GM12878 (cell line): ENCODE results near the gene TMEM98. TPM values are rescaled to one million over a fixed set of nuclear protein-coding genes. Genes with fewer than 3 reads are reported as not detected.

ENCODE experiments used
- ATAC-seq: fragments of 200-7000 bp; cut with Tn5 transposase; 3 replicates; pipeline ENCODE4 v1.9.1; 2020; ENCODE audit warnings: mild to moderate bottlenecking, moderate library complexity
- BruUV-seq: library from RNA; stranded (reverse); fragments of 400-500 nt; replicated peaks from 2 replicates; lab custom pipeline; 2021; lab: Mats Ljungman, UMichigan
- CTCF ChIA-PET: fragments of 300-600 bp; sonication (Branson Sonifier 250); formaldehyde crosslinking; extraction: SDS; loops from one replicate; lab custom pipeline; 2021; ENCODE audit warnings: inconsistent platforms; lab: Yijun Ruan, JAX
- POLR2A ChIA-PET: fragments of 350-600 bp; formaldehyde crosslinking; extraction: SDS; loops from one replicate; lab custom pipeline; 2021; ENCODE audit warnings: inconsistent platforms; lab: Charles Lee
- RAD21 ChIA-PET: fragments of 300-600 bp; sonication (Branson Sonifier 250); formaldehyde crosslinking; loops from one replicate; lab custom pipeline; 2023; ENCODE audit warnings: antibody characterized with exemption; ENCODE audit not compliant: unreplicated experiment; lab: Charles Lee
- SMC1A ChIA-PET: fragments of 300-600 bp; sonication (Branson Sonifier 250); formaldehyde crosslinking; loops from one replicate; lab custom pipeline; 2023; ENCODE audit not compliant: unreplicated experiment, uncharacterized antibody; lab: Charles Lee
- DNase-seq: peaks from one replicate; pipeline ENCODE4 v3.0.0-alpha.2; 2011; ENCODE audit warnings: low read depth, low spot score
- FAIRE-seq: peaks from 3 replicates; lab custom pipeline; 2011; peaks lifted over from hg19 to GRCh38; lab: Jason Lieb, UNC
- H2AFZ ChIP-seq: 2 replicates; pipeline ENCODE4 v1.6.0; 2011; ENCODE audit warnings: low read depth, low read length, control low read depth; ENCODE audit not compliant: control insufficient read depth
- H3K27ac ChIP-seq: 2 replicates; pipeline ENCODE4 v1.5.1; 2011; ENCODE audit warnings: control low read depth; ENCODE audit not compliant: control insufficient read depth, insufficient read depth
- H3K27me3 ChIP-seq, 2 experiments: replicated peaks in 1 of 2; 2 replicates each; pipeline versions ENCODE4 v1.6.0 to v1.6.1; 2011; ENCODE audit warnings: low read length in 1 of 2; ENCODE audit not compliant: control insufficient read depth in 2 of 2, insufficient read depth in 2 of 2
- H3K36me3 ChIP-seq, 2 experiments: 2 replicates each; pipeline ENCODE4 v1.5.1; 2011; ENCODE audit warnings: low read length in 1 of 2; ENCODE audit not compliant: control insufficient read depth in 2 of 2, insufficient read depth in 2 of 2
- H3K4me1 ChIP-seq: 2 replicates; pipeline ENCODE4 v1.6.1; 2011; ENCODE audit warnings: mild to moderate bottlenecking, low read length, moderate library complexity, mixed read lengths; ENCODE audit not compliant: control insufficient read depth, insufficient read depth
- H3K4me2 ChIP-seq: 2 replicates; pipeline ENCODE4 v1.6.0; 2011; ENCODE audit warnings: control low read depth; ENCODE audit not compliant: control insufficient read depth, insufficient read depth
- H3K4me3 ChIP-seq: fragments of 200-600 bp; sonication (generic); 2 replicates; pipeline ENCODE4 v1.5.1; 2016
- H3K79me2 ChIP-seq: 2 replicates; pipeline ENCODE4 v1.6.0; 2011; ENCODE audit warnings: low read length; ENCODE audit not compliant: control insufficient read depth, insufficient read depth
- H3K9ac ChIP-seq: 2 replicates; pipeline ENCODE4 v1.8.0; 2011; ENCODE audit warnings: low read length, control low read depth, mixed read lengths; ENCODE audit not compliant: control insufficient read depth, insufficient read depth
- H3K9me3 ChIP-seq: replicated peaks from 3 replicates; pipeline ENCODE4 v1.5.1; 2011; ENCODE audit warnings: mild to moderate bottlenecking, low read length; ENCODE audit not compliant: control insufficient read depth, insufficient read depth
- H4K20me1 ChIP-seq: 2 replicates; pipeline ENCODE4 v1.6.0; 2011; ENCODE audit not compliant: control insufficient read depth, insufficient read depth
- JUND ChIP-seq: IDR thresholded peaks from 2 replicates; pipeline ENCODE4 v1.6.1; 2012; ENCODE audit warnings: low read depth, mild to moderate bottlenecking, low read length, improper control_type of control experiment, moderate library complexity
- MAX ChIP-seq: IDR thresholded peaks from 2 replicates; pipeline ENCODE4 v1.6.1; 2012; ENCODE audit warnings: low read depth, low read length, improper control_type of control experiment
- NR2C2 ChIP-seq: IDR thresholded peaks from 2 replicates; pipeline ENCODE4 v1.6.1; 2011; ENCODE audit warnings: borderline replicate concordance, low read depth; ENCODE audit not compliant: control insufficient read depth, insufficient read length
- PBX3 ChIP-seq: IDR thresholded peaks from 2 replicates; pipeline ENCODE4 v1.6.1; 2011; ENCODE audit warnings: mild to moderate bottlenecking, low read depth, low read length, moderate library complexity; ENCODE audit not compliant: insufficient replicate concordance
- RELB ChIP-seq: fragments of 450-650 bp; IDR thresholded peaks from 2 replicates; pipeline ENCODE4 v1.6.1; 2017; ENCODE audit warnings: low read depth, mild to moderate bottlenecking, moderate library complexity
- USF1 ChIP-seq: IDR thresholded peaks from 2 replicates; pipeline ENCODE4 v1.6.1; 2011; ENCODE audit warnings: borderline replicate concordance, low read depth, mild to moderate bottlenecking, moderate library complexity, mixed read lengths, low read length; ENCODE audit not compliant: insufficient read depth; ENCODE audit errors: extremely low read length
- ZBTB11 ChIP-seq: fragments of 450-650 bp; formaldehyde crosslinking; IDR thresholded peaks from 2 replicates; pipeline ENCODE4 v1.5.0; 2022; ENCODE audit warnings: mild to moderate bottlenecking, missing genetic modification characterization
- WGBS: methylation state at CpG from one replicate; pipeline ENCODE4 v1.1.6; 2016; ENCODE audit warnings: low lambda C conversion rate; ENCODE audit not compliant: insufficient replicate concordance, insufficient coverage; ENCODE audit errors: missing lambda C conversion rate; 5-methylcytosine and 5-hydroxymethylcytosine counted together
- in situ Hi-C: fragments of 300-500 bp; cut with MboI; formaldehyde crosslinking; loops from 9 replicates; pipeline ENCODE4 v1.14.3; 2018; ENCODE audit warnings: mixed read lengths
- intact Hi-C: fragments of 100-400 bp; cut with micrococcal nuclease; formaldehyde crosslinking; loops from one replicate; pipeline ENCODE4 v1.14.2; 2022; ENCODE audit not compliant: unreplicated experiment
- polyA plus RNA-seq, 11 experiments: library from polyadenylated mRNA; depleted of rRNA in 4 of 11; unstranded in 6 of 11; stranded (reverse) in 5 of 11; fragments of >200 nt; fragmentation: Nextera tagmentation in 4 of 11; fragmentation: Illumina TruSeq in 1 of 11; extraction: Ambion mirVana in 4 of 11; extraction: Trizol in 1 of 11; gene quantifications; 1 replicate in 1 of 11; 2 replicates in 10 of 11; pipeline versions ENCODE4 v1.2.1 to v1.2.3, GENCODE V29; 2011 to 2016; ENCODE audit warnings: inconsistent platforms in 2 of 11, missing spikeins in 2 of 11, low read depth in 1 of 11
- total RNA-seq, 4 experiments: library from RNA; depleted of rRNA in 3 of 4; stranded (reverse); fragments of >200 nt in 3 of 4; fragmentation: Illumina TruSeq in 1 of 4; extraction: Trizol in 1 of 4; gene quantifications; 2 replicates each; pipeline versions ENCODE4 v1.2.1 to v1.2.3, GENCODE V29; 2013 to 2021

TMEM98 gene
- total and polyA plus RNA-seq, 10 of the 15 experiments (the other 5 are each of a cell fraction or from before 2014, with no cell fraction given): 0.04 to 0.73 (median 0.13) TPM; not detected in 3

- RAD21 ChIA-PET: interaction anchor here (1.1 to 2.4 kb wide), 2 partner anchors 40 to 134 kb away, joined by 3 to 16 read pairs; partner anchors contain the start of gene MYO1D
- no peak overlapping the region for H3K27ac ChIP-seq
- H3K36me3 ChIP-seq: no peaks in the 10 kb centered on the region
- POLR2A ChIA-PET: interaction anchor here (1.2 kb wide), 1 partner anchor 45 kb away, joined by 3 read pairs; no protein-coding TSS in a partner anchor
- no peak overlapping the region for H2AFZ ChIP-seq
- H3K27me3 ChIP-seq: no peaks in the 10 kb centered on the region
- no peak overlapping the region for H3K9ac ChIP-seq
- no peak overlapping the region for H3K4me2 ChIP-seq
- no peak for FAIRE-seq
- CTCF ChIA-PET: interaction anchor here (1.2 to 12.1 kb wide), 6 partner anchors 13 to 136 kb away, joined by 3 to 206 read pairs (median 14); partner anchors contain the start of gene MYO1D
- intact Hi-C loops: no loop called here
- H3K79me2 ChIP-seq: no peaks in the 10 kb centered on the region
- in situ Hi-C loops: loop anchor here (10.0 to 25.0 kb wide), 2 partner anchors 132 to 455 kb away; no protein-coding TSS in a partner anchor
- DNase-seq: no peak
- no peak for TF ChIP-seq ZBTB11 (CRISPR knock-in tag)
- TF ChIP-seq, all 136 proteins: peak for 0
- ATAC-seq: peak; percentile 78
- Histone ChIP-seq H3K4me1 (no peaks in the 10 kb centered on the region), H4K20me1 (no peaks in the 10 kb centered on the region), H3K4me3 (no peak overlapping the region), H3K9me3 (no peaks in the 10 kb centered on the region; the same call in 2 of the 3 replicates)
- SMC1A ChIA-PET: interaction anchor here (1.1 to 13.9 kb wide), 3 partner anchors 22 to 135 kb away, joined by 3 to 137 read pairs (median 4); partner anchors contain the start of gene MYO1D
- no TSS peak for BruUV-seq
These were observed 10.9 kb upstream of the TMEM98 start for GRCh38 chr17:32917081-32917480.

GRCh38 chr17:32917842-32918241 lies 10.1 kb upstream of the TMEM98 start:
- Histone ChIP-seq H3K4me2 (no peak overlapping the region), H3K27ac (no peak overlapping the region), H3K79me2 (no peaks in the 10 kb centered on the region), H3K9ac (no peak overlapping the region), H3K4me3 (no peak overlapping the region), H3K4me1 (no peaks in the 10 kb centered on the region), H3K36me3 (no peaks in the 10 kb centered on the region), H3K27me3 (no peaks in the 10 kb centered on the region), H2AFZ (no peak overlapping the region), H4K20me1 (no peaks in the 10 kb centered on the region), H3K9me3 (no peaks in the 10 kb centered on the region; the same call in 2 of the 3 replicates)
- FAIRE-seq: no peak
- BruUV-seq: no TSS peak
- no peak for ATAC-seq
- no peak for DNase-seq
- ChIA-PET RAD21 (no interaction called here), POLR2A (no interaction called here), CTCF (interaction anchor here (0.6 to 1.3 kb wide), 2 partner anchors 135 to 136 kb away, joined by 3 read pairs; no protein-coding TSS in a partner anchor), SMC1A (no interaction called here)
- intact Hi-C loops (no loop called here), in situ Hi-C loops (loop anchor here (10.0 to 25.0 kb wide), 2 partner anchors 133 to 456 kb away; no protein-coding TSS in a partner anchor)
- WGBS: 48% methylated on average over 5 of the region's 5 CpGs
- TF ChIP-seq PBX3: no peak
- TF ChIP-seq NR2C2: no peak
- no peak for TF ChIP-seq USF1
- no peak for TF ChIP-seq MAX
- TF ChIP-seq RELB: no peak
- TF ChIP-seq JUND: no peak
